ENCODE results near the gene OR6Q1.

DNA sequence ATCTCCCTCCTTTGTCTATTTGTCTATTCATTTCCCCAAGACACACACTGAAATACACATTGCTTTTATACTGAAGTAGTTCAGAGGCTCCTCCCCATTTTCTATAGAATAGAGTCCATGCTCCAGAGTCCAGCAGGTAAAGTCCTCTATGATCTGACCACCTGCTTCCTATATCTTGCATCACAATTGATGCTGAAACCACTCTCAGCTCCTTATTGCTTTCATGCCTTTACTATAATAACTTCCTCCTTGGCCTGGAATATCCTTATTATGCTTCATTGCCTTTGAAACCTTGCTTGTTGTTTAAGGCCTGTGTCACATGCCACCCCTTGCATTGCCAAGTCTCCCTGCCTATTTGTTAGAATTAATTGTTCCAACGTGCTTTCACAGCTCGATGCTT, 12.6 kb downstream of the OR6Q1 start:
- TF ChIP-seq, protein P1, sequence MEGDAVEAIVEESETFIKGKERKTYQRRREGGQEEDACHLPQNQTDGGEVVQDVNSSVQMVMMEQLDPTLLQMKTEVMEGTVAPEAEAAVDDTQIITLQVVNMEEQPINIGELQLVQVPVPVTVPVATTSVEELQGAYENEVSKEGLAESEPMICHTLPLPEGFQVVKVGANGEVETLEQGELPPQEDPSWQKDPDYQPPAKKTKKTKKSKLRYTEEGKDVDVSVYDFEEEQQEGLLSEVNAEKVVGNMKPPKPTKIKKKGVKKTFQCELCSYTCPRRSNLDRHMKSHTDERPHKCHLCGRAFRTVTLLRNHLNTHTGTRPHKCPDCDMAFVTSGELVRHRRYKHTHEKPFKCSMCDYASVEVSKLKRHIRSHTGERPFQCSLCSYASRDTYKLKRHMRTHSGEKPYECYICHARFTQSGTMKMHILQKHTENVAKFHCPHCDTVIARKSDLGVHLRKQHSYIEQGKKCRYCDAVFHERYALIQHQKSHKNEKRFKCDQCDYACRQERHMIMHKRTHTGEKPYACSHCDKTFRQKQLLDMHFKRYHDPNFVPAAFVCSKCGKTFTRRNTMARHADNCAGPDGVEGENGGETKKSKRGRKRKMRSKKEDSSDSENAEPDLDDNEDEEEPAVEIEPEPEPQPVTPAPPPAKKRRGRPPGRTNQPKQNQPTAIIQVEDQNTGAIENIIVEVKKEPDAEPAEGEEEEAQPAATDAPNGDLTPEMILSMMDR (IDR thresholded peaks at IDR 0.05): no peak
- TF ChIP-seq POLR2A (IDR thresholded peaks at IDR 0.05): no peak
